HepG2 (cell line): ENCODE results near the gene CNTN5. TPM values are rescaled to one million over a fixed set of nuclear protein-coding genes. Genes with fewer than 3 reads are reported as not detected.

Experiments used
- ATAC-seq: fragments of 200-7000 bp; cut with Tn5 transposase; 3 replicates; pipeline ENCODE4 v1.9.1; 2020; ENCODE audit warnings: mild to moderate bottlenecking, moderate library complexity
- BruUV-seq: library from RNA; stranded (reverse); fragments of 400-500 nt; replicated peaks from 2 replicates; lab custom pipeline; 2021; lab: Mats Ljungman, UMichigan
- CTCF ChIA-PET: fragments of 300-600 bp; formaldehyde crosslinking; extraction: SDS; loops from one replicate; lab custom pipeline; 2021; ENCODE audit warnings: low total read pairs, inconsistent platforms, low intra/inter-chr PET ratio; lab: Yijun Ruan, JAX
- POLR2A ChIA-PET: fragments of 350-600 bp; sonication (Branson Sonifier 250); formaldehyde crosslinking; loops from one replicate; lab custom pipeline; 2020; ENCODE audit warnings: antibody characterized with exemption, inconsistent platforms; lab: Yijun Ruan, JAX
- DNase-seq: peaks from one replicate; pipeline ENCODE4 v3.0.0-alpha.2; 2015; ENCODE audit warnings: low spot score
- FAIRE-seq: peaks from 3 replicates; lab custom pipeline; 2011; peaks lifted over from hg19 to GRCh38; lab: Jason Lieb, UNC
- H2AFZ ChIP-seq: one replicate; pipeline ENCODE4 v1.6.1; 2011; ENCODE audit warnings: low read length, inconsistent platforms
- H3K27ac ChIP-seq: fragments of 300-600 bp; 3 replicates; pipeline ENCODE4 v1.8.0; 2011; ENCODE audit warnings: mixed run types, mild to moderate bottlenecking, mixed read lengths, low read length, inconsistent platforms; ENCODE audit not compliant: insufficient read depth; ENCODE audit errors: extremely low read length
- H3K27me3 ChIP-seq, 2 experiments: fragments of 200-600 bp in 1 of 2; 2 replicates in 1 of 2; 3 replicates in 1 of 2; pipeline versions ENCODE4 v1.6.0 to v1.8.0; 2011; ENCODE audit warnings: low read length in 2 of 2, mild to moderate bottlenecking in 2 of 2, moderate library complexity in 2 of 2, inconsistent platforms in 1 of 2; ENCODE audit not compliant: insufficient read depth in 2 of 2, control insufficient read depth in 1 of 2
- H3K36me3 ChIP-seq, 2 experiments: fragments of 200-600 bp in 1 of 2; replicated peaks in 1 of 2; 2 replicates in 1 of 2; 3 replicates in 1 of 2; pipeline versions ENCODE4 v1.5.1 to v1.8.0; 2011; ENCODE audit warnings: low read length in 2 of 2, inconsistent platforms in 1 of 2; ENCODE audit not compliant: insufficient read depth in 2 of 2, control insufficient read depth in 1 of 2
- H3K4me1 ChIP-seq: 2 replicates; pipeline ENCODE4 v1.5.1; 2012; ENCODE audit warnings: low read length, inconsistent platforms; ENCODE audit not compliant: insufficient read depth
- H3K4me2 ChIP-seq: 2 replicates; pipeline ENCODE4 v1.6.0; 2011; ENCODE audit warnings: low read depth, low read length, inconsistent platforms
- H3K4me3 ChIP-seq, 3 experiments: fragments of 200-600 bp in 1 of 3; sonication (generic), shearing (Covaris generic) in 1 of 3; replicated peaks in 1 of 3; 2 replicates each; pipeline ENCODE4 v1.5.1; 2011 to 2016; ENCODE audit warnings: low read length in 3 of 3, inconsistent platforms in 2 of 3, low read depth in 2 of 3, mild to moderate bottlenecking in 2 of 3, control low read depth in 1 of 3, mixed read lengths in 1 of 3; ENCODE audit not compliant: insufficient read depth in 1 of 3
- H3K79me2 ChIP-seq: one replicate; pipeline ENCODE4 v1.6.1; 2011; ENCODE audit warnings: low read length, inconsistent platforms; ENCODE audit not compliant: insufficient read depth
- H3K9ac ChIP-seq: 2 replicates; pipeline ENCODE4 v1.6.0; 2011; ENCODE audit warnings: mild to moderate bottlenecking, low read depth, low read length, inconsistent platforms; ENCODE audit not compliant: insufficient read depth
- H3K9me3 ChIP-seq: 2 replicates; pipeline ENCODE4 v1.5.1; 2012; ENCODE audit warnings: mild to moderate bottlenecking, low read length
- H4K20me1 ChIP-seq: 2 replicates; pipeline ENCODE4 v1.6.0; 2011; ENCODE audit warnings: inconsistent platforms, mild to moderate bottlenecking, low read length, moderate library complexity; ENCODE audit not compliant: insufficient read depth
- ELF1 ChIP-seq: sonication (generic); formaldehyde crosslinking; IDR thresholded peaks from 2 replicates; pipeline ENCODE4 v1.4.0; 2020; ENCODE audit warnings: missing genetic modification reagents
- ELF4 ChIP-seq: sonication (generic); formaldehyde crosslinking; IDR thresholded peaks from 2 replicates; pipeline ENCODE4 v1.5.0; 2020; ENCODE audit warnings: missing genetic modification reagents, mild to moderate bottlenecking, moderate library complexity, borderline replicate concordance
- FOXC1 ChIP-seq: sonication (generic); formaldehyde crosslinking; IDR thresholded peaks from 2 replicates; pipeline ENCODE4 v1.8.0; 2022; ENCODE audit warnings: mild to moderate bottlenecking, missing genetic modification reagents, borderline replicate concordance
- FOXM1 ChIP-seq: sonication (generic); formaldehyde crosslinking; IDR thresholded peaks from 2 replicates; pipeline ENCODE4 v1.5.0; 2020; ENCODE audit warnings: missing genetic modification reagents
- GTF2F1 ChIP-seq: fragments of 150-350 bp; IDR thresholded peaks from 2 replicates; pipeline ENCODE4 v1.6.1; 2014; ENCODE audit warnings: low read length
- HES4 ChIP-seq: sonication (generic); formaldehyde crosslinking; IDR thresholded peaks from 2 replicates; pipeline ENCODE4 v1.9.0; 2021; ENCODE audit warnings: mild to moderate bottlenecking, missing genetic modification reagents, borderline replicate concordance
- POGK ChIP-seq: sonication (generic); formaldehyde crosslinking; conservative IDR thresholded peaks from 2 replicates; pipeline ENCODE4 v1.8.0; 2022; ENCODE audit warnings: mild to moderate bottlenecking, moderate library complexity, missing genetic modification reagents
- SIX1 ChIP-seq: sonication (generic); formaldehyde crosslinking; IDR thresholded peaks from 2 replicates; pipeline ENCODE4 v1.4.0; 2020; ENCODE audit warnings: missing genetic modification reagents, borderline replicate concordance
- SMAD1 ChIP-seq: sonication (generic); formaldehyde crosslinking; IDR thresholded peaks from 2 replicates; pipeline ENCODE4 v1.4.0; 2020; ENCODE audit warnings: missing genetic modification reagents, low read depth, mild to moderate bottlenecking, borderline replicate concordance
- TCF7 ChIP-seq: sonication (generic); IDR thresholded peaks from 2 replicates; pipeline ENCODE4 v1.6.1; 2016; ENCODE audit warnings: antibody characterized with exemption, low read depth
- ZNF839 ChIP-seq: sonication (generic); formaldehyde crosslinking; IDR thresholded peaks from 2 replicates; pipeline ENCODE4 v1.4.0; 2020; ENCODE audit warnings: missing genetic modification reagents, mild to moderate bottlenecking, borderline replicate concordance
- WGBS: methylation state at CpG from one replicate; pipeline ENCODE4 v1.1.6; 2017; ENCODE audit warnings: low lambda C conversion rate; 5-methylcytosine and 5-hydroxymethylcytosine counted together
- in situ Hi-C: cut with HindIII; loops from 2 replicates; pipeline ENCODE4 v1.10.0; 2017; ENCODE audit warnings: low pct_unique_long_range_greater_than_20kb; ENCODE audit not compliant: extremely low pct_ligation_motif_present
- intact Hi-C: fragments of 100-400 bp; cut with micrococcal nuclease; formaldehyde crosslinking; loops from one replicate; pipeline ENCODE4 v1.10.0; 2022; ENCODE audit not compliant: unreplicated experiment
- polyA plus RNA-seq, 8 experiments: library from polyadenylated mRNA; depleted of rRNA in 3 of 8; stranded (reverse) in 7 of 8; unstranded in 1 of 8; fragments of >200 nt; fragmentation: Illumina TruSeq in 4 of 8; extraction: Trizol in 4 of 8; gene quantifications; 2 replicates each; pipeline versions ENCODE4 v1.2.1 to v1.2.3, GENCODE V29; 2011 to 2016; ENCODE audit warnings: low read depth in 4 of 8, missing spikeins in 1 of 8, mixed read lengths in 1 of 8; ENCODE audit not compliant: insufficient read depth in 1 of 8
- total RNA-seq, 5 experiments: library from RNA; depleted of rRNA; stranded (reverse); fragments of >200 nt; fragmentation: Illumina TruSeq; extraction: Trizol; gene quantifications; 2 replicates each; pipeline ENCODE4 v1.2.3, GENCODE V29; 2016; ENCODE audit warnings: low read depth in 1 of 5
- TF ChIP-seq, protein P1 (sequence below): fragments of 450-650 bp; IDR thresholded peaks from 2 replicates; pipeline ENCODE4 v1.6.1; 2016
- TF ChIP-seq, protein P2 (sequence below): IDR thresholded peaks from 2 replicates; pipeline ENCODE4 v1.6.1; 2016; ENCODE audit warnings: low read depth

Gene CNTN5
- total and polyA plus RNA-seq, 2 of the 13 experiments (the other 11 are each of a cell fraction or from before 2014, with no cell fraction given) = not detected

DNA sequence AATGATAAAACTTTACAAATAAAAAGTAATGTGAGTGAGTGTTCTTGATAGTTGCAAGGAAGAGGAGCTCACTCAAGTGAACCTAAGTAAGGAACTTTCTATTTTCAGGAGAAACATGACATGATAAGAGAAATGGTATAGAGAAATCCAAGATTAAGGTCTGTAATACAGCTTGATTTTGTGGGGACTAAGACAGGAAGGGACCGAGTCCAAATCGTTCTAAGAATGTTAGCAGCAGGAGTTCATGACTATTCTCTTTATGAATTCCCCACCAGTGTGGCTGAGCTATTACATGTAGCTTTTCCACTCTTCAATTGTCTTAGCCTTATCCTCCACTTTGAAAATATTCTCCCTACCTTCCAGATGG is 967.7 kb downstream of the CNTN5 start (continued):
- TF ChIP-seq GTF2F1 (no peak), FOXC1 (CRISPR knock-in tag) (no peak), ELF1 (CRISPR knock-in tag) (no peak), FOXM1 (CRISPR knock-in tag) (no peak), SMAD1 (CRISPR knock-in tag) (no peak), HES4 (CRISPR knock-in tag) (no peak), TCF7 (no peak), SIX1 (no peak), POGK (CRISPR knock-in tag) (no peak), ZNF839 (no peak), ELF4 (CRISPR knock-in tag) (no peak)
- TF ChIP-seq, all 625 proteins: peak for 0

DNA sequence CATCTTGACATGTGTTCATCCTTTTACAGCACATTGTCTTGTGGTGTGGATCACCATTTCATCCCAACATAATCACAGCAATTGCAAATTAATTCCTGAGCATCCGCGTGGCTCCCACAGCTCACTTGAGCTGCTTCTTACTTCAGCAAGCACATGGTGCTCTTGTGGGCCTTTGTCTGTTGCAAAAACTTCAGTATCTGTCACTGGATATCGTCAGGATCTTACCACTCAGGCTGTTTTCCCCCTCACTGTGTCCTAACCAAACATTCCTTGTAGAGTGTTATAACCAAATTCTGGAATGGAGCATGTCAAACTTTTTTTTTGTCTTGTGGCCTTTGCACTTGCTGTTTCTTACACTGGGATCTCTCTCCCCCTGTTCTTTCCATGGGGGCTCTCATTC is 983.2 kb downstream of the CNTN5 start:
- 59% methylated on average over 3 of the region's 3 CpGs for WGBS
- ChIA-PET POLR2A (no interaction called here), CTCF (no interaction called here)
- H3K79me2 ChIP-seq = no peaks in the 10 kb centered on the region
- no TSS peak for BruUV-seq
- H3K36me3 ChIP-seq = no peaks in the 10 kb centered on the region
- H3K4me1 ChIP-seq = no peaks in the 10 kb centered on the region
- no peaks in the 10 kb centered on the region for H3K27me3 ChIP-seq
- FAIRE-seq = no peak
- no peak overlapping the region for H2AFZ ChIP-seq
- no peak overlapping the region for H3K4me3 ChIP-seq
- TF ChIP-seq, protein P1, sequence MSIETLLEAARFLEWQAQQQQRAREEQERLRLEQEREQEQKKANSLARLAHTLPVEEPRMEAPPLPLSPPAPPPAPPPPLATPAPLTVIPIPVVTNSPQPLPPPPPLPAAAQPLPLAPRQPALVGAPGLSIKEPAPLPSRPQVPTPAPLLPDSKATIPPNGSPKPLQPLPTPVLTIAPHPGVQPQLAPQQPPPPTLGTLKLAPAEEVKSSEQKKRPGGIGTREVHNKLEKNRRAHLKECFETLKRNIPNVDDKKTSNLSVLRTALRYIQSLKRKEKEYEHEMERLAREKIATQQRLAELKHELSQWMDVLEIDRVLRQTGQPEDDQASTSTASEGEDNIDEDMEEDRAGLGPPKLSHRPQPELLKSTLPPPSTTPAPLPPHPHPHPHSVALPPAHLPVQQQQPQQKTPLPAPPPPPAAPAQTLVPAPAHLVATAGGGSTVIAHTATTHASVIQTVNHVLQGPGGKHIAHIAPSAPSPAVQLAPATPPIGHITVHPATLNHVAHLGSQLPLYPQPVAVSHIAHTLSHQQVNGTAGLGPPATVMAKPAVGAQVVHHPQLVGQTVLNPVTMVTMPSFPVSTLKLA = peak; percentile 44; the same call in 1 of the 2 replicates
- TF ChIP-seq, protein P2, sequence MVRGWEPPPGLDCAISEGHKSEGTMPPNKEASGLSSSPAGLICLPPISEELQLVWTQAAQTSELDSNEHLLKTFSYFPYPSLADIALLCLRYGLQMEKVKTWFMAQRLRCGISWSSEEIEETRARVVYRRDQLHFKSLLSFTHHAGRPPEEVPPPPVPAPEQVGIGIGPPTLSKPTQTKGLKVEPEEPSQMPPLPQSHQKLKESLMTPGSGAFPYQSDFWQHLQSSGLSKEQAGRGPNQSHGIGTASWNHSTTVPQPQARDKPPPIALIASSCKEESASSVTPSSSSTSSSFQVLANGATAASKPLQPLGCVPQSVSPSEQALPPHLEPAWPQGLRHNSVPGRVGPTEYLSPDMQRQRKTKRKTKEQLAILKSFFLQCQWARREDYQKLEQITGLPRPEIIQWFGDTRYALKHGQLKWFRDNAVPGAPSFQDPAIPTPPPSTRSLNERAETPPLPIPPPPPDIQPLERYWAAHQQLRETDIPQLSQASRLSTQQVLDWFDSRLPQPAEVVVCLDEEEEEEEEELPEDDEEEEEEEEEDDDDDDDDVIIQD (CRISPR knock-in tag) = no peak
- no peaks in the 10 kb centered on the region for H4K20me1 ChIP-seq
- no peak for DNase-seq
- in situ Hi-C loops (no loop called here), intact Hi-C loops (no loop called here)
- peaks cover 24% of the 10 kb centered on the region for H3K9me3 ChIP-seq
- H3K9ac ChIP-seq = no peak overlapping the region
- H3K4me2 ChIP-seq = no peak overlapping the region
- no peak for ATAC-seq
- H3K27ac ChIP-seq = no peak overlapping the region
